Measurements from ENCODE around the gene TRIM28. TPM values are rescaled to one million over a fixed set of nuclear protein-coding genes. Genes with fewer than 3 reads are reported as not detected.
A peak's percentile ranks its signal among the peaks of the same experiment; 100 is the strongest.

Gene TRIM28
- total and polyA plus RNA-seq, 9 of the 15 experiments (the other 6 are each of a cell fraction or from before 2014, with no cell fraction given), result 12.1 to 797 (median 490) TPM

GRCh38 chr19:58513694-58514563 lies 29.9 kb upstream of the TRIM28 start (continued):
- TF ChIP-seq PURB (CRISPR knock-in tag; IDR thresholded peaks at IDR 0.05; ENCODE audit: low read depth), result no peak
- TF ChIP-seq SNIP1 (IDR thresholded peaks at IDR 0.05; ENCODE audit: low read depth), result no peak
- TF ChIP-seq JUN (IDR thresholded peaks at IDR 0.05; ENCODE audit: borderline replicate concordance, low read depth, low read length), result peak; percentile 48; the same call in 1 of the 2 replicates
- peak; percentile 15; the same call in 1 of the 2 replicates for TF ChIP-seq JUN (CRISPR knock-in tag; IDR thresholded peaks at IDR 0.05; ENCODE audit: borderline replicate concordance)
- TF ChIP-seq CREBBP (IDR thresholded peaks at IDR 0.05; ENCODE audit: low read depth, low read length), result no peak
- no peak for TF ChIP-seq NFATC3 (IDR thresholded peaks at IDR 0.05)
- TF ChIP-seq ZNF444 (CRISPR knock-in tag; IDR thresholded peaks at IDR 0.05), result no peak
- TF ChIP-seq MTA2 (IDR thresholded peaks at IDR 0.05; ENCODE audit: low read depth), result no peak
- TF ChIP-seq DMBX1 (CRISPR knock-in tag; IDR thresholded peaks at IDR 0.05; ENCODE audit: borderline replicate concordance), result no peak
- peak; percentile 38 for TF ChIP-seq ZFP36 (IDR thresholded peaks at IDR 0.05; ENCODE audit: low read depth, low read length, partially characterized antibody)
- TF ChIP-seq ZBED1 (IDR thresholded peaks at IDR 0.05), result no peak
- TF ChIP-seq POU5F1 (IDR thresholded peaks at IDR 0.05; ENCODE audit: borderline replicate concordance, low read depth, low read length, partially characterized antibody), result no peak
- no peak for TF ChIP-seq CCAR2 (IDR thresholded peaks at IDR 0.05; ENCODE audit: low read depth, low read length)
- TF ChIP-seq NEUROD1 (IDR thresholded peaks at IDR 0.05; ENCODE audit: borderline replicate concordance, low read depth, low read length, partially characterized antibody), result no peak
- no peak for TF ChIP-seq FOXK2 (conservative IDR thresholded peaks at IDR 0.05 in 1 of 2, IDR thresholded peaks at IDR 0.05 in 1 of 2; ENCODE audit: low read depth in 2 of 2)
- TF ChIP-seq, protein P1, sequence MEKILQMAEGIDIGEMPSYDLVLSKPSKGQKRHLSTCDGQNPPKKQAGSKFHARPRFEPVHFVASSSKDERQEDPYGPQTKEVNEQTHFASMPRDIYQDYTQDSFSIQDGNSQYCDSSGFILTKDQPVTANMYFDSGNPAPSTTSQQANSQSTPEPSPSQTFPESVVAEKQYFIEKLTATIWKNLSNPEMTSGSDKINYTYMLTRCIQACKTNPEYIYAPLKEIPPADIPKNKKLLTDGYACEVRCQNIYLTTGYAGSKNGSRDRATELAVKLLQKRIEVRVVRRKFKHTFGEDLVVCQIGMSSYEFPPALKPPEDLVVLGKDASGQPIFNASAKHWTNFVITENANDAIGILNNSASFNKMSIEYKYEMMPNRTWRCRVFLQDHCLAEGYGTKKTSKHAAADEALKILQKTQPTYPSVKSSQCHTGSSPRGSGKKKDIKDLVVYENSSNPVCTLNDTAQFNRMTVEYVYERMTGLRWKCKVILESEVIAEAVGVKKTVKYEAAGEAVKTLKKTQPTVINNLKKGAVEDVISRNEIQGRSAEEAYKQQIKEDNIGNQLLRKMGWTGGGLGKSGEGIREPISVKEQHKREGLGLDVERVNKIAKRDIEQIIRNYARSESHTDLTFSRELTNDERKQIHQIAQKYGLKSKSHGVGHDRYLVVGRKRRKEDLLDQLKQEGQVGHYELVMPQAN (IDR thresholded peaks at IDR 0.05; ENCODE audit: borderline replicate concordance), result no peak
- TF ChIP-seq ZNF23 (CRISPR knock-in tag; IDR thresholded peaks at IDR 0.05), result no peak
- no peak for TF ChIP-seq MCM7 (IDR thresholded peaks at IDR 0.05)
- TF ChIP-seq LARP7 (IDR thresholded peaks at IDR 0.05), result no peak
- TF ChIP-seq ZBTB8A (IDR thresholded peaks at IDR 0.05; ENCODE audit: partially characterized antibody), result no peak
- TF ChIP-seq CREB1 (IDR thresholded peaks at IDR 0.05), result peak; percentile 46; the same call in 1 of the 2 replicates
- peak; percentile 66; the same call in 1 of the 2 replicates for TF ChIP-seq CREB1 (CRISPR knock-in tag; IDR thresholded peaks at IDR 0.05)
- TF ChIP-seq ZNF507 (tag; conservative IDR thresholded peaks at IDR 0.05), result no peak
- no peak for TF ChIP-seq KAT2B (IDR thresholded peaks at IDR 0.05; ENCODE audit: low read depth, low read length)
- peak; percentile 73; the same call in 1 of the 2 replicates for TF ChIP-seq HNRNPL (IDR thresholded peaks at IDR 0.05; ENCODE audit: low read depth, low read length)
- TF ChIP-seq ATF4 (CRISPR knock-in tag; IDR thresholded peaks at IDR 0.05), result no peak
- no peak for TF ChIP-seq CEBPG (CRISPR knock-in tag; IDR thresholded peaks at IDR 0.05)
- no peak for TF ChIP-seq CEBPG (tag; conservative IDR thresholded peaks at IDR 0.05 in 1 of 2, IDR thresholded peaks at IDR 0.05 in 1 of 2)
- no peak for TF ChIP-seq MCM2 (IDR thresholded peaks at IDR 0.05; ENCODE audit: low read depth)
- TF ChIP-seq PHF20 (IDR thresholded peaks at IDR 0.05; ENCODE audit: partially characterized antibody), result no peak

Measured in K562 (cell line).